ENCODE results near the gene GIMAP4.
"Not testable (repeated sequence)": the region's sequence is repeated elsewhere in the genome, so short reads cannot be mapped to it uniquely, and the experiment has no call there.

GIMAP4 gene

GRCh38 chr7:150594805-150595204, 27.6 kb downstream of the GIMAP4 start:
- no peak overlapping the region for H3K4me3 ChIP-seq (replicated peaks; ENCODE audit: low read depth, low read length)
- DNase-seq (ENCODE audit: extremely low read depth, low read depth) = no peak
- no peak for TF ChIP-seq CTCF (IDR thresholded peaks at IDR 0.05; ENCODE audit: low read depth, low read length, missing control alignments)

GRCh38 chr7:150595361-150595760, 28.2 kb downstream of the GIMAP4 start:
- TF ChIP-seq CTCF (IDR thresholded peaks at IDR 0.05; ENCODE audit: low read depth, low read length, missing control alignments) = no peak
- no peak overlapping the region for H3K4me3 ChIP-seq (replicated peaks; ENCODE audit: low read depth, low read length)
- DNase-seq (ENCODE audit: extremely low read depth, low read depth) = no peak

GRCh38 chr7:150603600-150603999, 36.4 kb downstream of the GIMAP4 start:
- H3K4me3 ChIP-seq (replicated peaks; ENCODE audit: low read depth, low read length); DNase-seq (ENCODE audit: extremely low read depth, low read depth): not testable (repeated sequence)

GRCh38 chr7:150610233-150610632, 43.0 kb downstream of the GIMAP4 start:
- no peak for TF ChIP-seq CTCF (IDR thresholded peaks at IDR 0.05; ENCODE audit: low read depth, low read length, missing control alignments)
- no peak overlapping the region for H3K4me3 ChIP-seq (replicated peaks; ENCODE audit: low read depth, low read length)
- no peak for DNase-seq (ENCODE audit: extremely low read depth, low read depth)

- no peak overlapping the region for H3K4me3 ChIP-seq (replicated peaks; ENCODE audit: low read depth, low read length)
- DNase-seq (ENCODE audit: extremely low read depth, low read depth) = no peak
- no peak for TF ChIP-seq CTCF (IDR thresholded peaks at IDR 0.05; ENCODE audit: low read depth, low read length, missing control alignments)
These were observed 45.7 kb downstream of the GIMAP4 start for GRCh38 chr7:150612925-150613324.

- no peak for DNase-seq (ENCODE audit: extremely low read depth, low read depth)
- H3K4me3 ChIP-seq (replicated peaks; ENCODE audit: low read depth, low read length) = no peak overlapping the region
- no peak for TF ChIP-seq CTCF (IDR thresholded peaks at IDR 0.05; ENCODE audit: low read depth, low read length, missing control alignments)
These were observed 46.7 kb downstream of the GIMAP4 start for GRCh38 chr7:150613880-150614279.

GRCh38 chr7:150614426-150614825, 47.2 kb downstream of the GIMAP4 start:
- DNase-seq (ENCODE audit: extremely low read depth, low read depth); H3K4me3 ChIP-seq (replicated peaks; ENCODE audit: low read depth, low read length): not testable (repeated sequence)

- DNase-seq (ENCODE audit: extremely low read depth, low read depth); H3K4me3 ChIP-seq (replicated peaks; ENCODE audit: low read depth, low read length): not testable (repeated sequence)
These were observed 48.1 kb downstream of the GIMAP4 start for GRCh38 chr7:150615221-150615755.

Data from HFF-Myc (cell line).